GM12864 (cell line): ENCODE results near the gene FAM98C.

ENCODE experiments used
- DNase-seq: peaks from one replicate; pipeline ENCODE4 v3.0.0-alpha.2; 2011; ENCODE audit warnings: low read depth
- H3K4me3 ChIP-seq: 2 replicates; pipeline ENCODE4 v1.5.1; 2011; ENCODE audit warnings: mild to moderate bottlenecking, low read depth, low read length, control low read depth
- TF ChIP-seq, protein P1 (sequence below): IDR thresholded peaks from 2 replicates; pipeline ENCODE4 v1.5.1; 2011; ENCODE audit warnings: low read depth, mild to moderate bottlenecking, moderate library complexity, low read length, control low read depth, inconsistent platforms; ENCODE audit errors: missing control alignments

The FAM98C gene

DNA sequence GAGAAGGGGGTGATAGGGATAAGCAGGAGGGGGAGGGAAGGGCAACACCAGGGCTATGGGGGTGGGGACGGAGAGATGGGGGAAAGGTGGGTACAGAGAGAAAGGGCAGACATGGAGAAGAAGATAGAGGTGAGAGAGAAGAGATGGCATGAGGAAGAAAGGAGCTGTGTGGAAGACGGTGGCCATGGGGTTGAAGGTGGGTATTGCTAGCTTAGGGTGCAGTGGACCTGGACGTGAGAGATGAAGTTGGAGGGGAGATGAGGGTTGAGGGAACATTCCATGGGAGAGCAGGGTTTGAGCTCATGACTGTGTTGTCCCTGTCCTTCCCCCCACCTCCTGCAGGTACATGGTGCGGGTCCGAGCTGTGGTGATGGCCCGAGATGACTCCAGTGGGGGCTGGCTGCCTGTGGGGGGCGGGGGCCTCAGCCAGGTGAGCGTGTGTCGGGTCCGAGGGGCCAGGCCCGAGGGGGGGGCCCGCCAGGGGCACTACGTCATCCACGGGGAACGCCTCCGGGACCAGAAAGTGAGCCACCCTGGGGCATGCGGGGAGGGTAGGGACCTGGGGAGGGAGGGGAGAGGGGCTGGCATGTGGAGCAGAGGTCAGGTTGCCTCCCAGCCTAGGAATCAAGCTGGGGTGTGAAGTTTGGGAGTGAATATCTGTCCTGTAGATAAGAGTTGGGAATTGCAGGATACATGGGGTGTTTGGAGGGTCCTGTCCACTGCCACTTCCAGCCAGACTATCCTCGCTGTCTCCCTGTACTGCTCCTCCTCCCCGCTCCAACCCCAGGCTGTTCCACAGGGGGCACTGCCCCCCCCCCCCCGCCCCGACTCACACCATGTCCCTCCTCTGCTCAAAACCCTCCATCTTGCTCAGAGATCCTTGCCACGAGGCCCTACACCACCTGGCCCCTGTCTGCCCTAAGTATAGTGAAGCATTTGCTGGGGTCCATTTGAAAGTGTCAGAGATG, 12.7 kb upstream of the FAM98C start:
- DNase-seq = no peak
- TF ChIP-seq, protein P1, sequence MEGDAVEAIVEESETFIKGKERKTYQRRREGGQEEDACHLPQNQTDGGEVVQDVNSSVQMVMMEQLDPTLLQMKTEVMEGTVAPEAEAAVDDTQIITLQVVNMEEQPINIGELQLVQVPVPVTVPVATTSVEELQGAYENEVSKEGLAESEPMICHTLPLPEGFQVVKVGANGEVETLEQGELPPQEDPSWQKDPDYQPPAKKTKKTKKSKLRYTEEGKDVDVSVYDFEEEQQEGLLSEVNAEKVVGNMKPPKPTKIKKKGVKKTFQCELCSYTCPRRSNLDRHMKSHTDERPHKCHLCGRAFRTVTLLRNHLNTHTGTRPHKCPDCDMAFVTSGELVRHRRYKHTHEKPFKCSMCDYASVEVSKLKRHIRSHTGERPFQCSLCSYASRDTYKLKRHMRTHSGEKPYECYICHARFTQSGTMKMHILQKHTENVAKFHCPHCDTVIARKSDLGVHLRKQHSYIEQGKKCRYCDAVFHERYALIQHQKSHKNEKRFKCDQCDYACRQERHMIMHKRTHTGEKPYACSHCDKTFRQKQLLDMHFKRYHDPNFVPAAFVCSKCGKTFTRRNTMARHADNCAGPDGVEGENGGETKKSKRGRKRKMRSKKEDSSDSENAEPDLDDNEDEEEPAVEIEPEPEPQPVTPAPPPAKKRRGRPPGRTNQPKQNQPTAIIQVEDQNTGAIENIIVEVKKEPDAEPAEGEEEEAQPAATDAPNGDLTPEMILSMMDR = no peak
- no peak overlapping the region for H3K4me3 ChIP-seq

DNA sequence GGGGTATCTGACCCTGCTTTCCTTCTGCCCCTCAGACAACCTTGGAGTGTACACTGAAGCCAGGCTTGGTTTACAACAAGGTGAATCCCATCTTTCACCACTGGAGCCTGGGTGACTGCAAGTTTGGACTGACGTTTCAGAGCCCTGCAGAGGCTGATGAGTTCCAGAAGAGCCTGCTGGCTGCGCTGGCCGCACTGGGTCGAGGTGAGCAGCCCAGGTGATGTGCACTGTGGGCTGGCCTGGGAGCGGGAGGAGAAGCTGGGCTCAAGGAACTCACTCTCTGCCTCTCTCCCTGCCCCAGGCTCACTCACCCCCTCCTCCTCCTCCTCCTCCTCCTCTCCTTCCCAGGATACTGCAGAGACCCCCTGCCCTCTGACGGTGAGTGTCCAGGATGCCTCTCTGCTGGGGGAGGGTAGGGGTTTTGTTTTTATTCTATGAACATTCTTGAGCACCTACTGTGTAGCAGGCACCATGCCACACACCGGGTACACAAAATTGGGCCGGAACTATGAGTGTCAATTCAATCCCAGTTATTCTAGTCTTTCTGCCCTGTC, 10.9 kb upstream of the FAM98C start:
- no peak overlapping the region for H3K4me3 ChIP-seq
- no peak for DNase-seq
- TF ChIP-seq, protein P1 = no peak

DNA sequence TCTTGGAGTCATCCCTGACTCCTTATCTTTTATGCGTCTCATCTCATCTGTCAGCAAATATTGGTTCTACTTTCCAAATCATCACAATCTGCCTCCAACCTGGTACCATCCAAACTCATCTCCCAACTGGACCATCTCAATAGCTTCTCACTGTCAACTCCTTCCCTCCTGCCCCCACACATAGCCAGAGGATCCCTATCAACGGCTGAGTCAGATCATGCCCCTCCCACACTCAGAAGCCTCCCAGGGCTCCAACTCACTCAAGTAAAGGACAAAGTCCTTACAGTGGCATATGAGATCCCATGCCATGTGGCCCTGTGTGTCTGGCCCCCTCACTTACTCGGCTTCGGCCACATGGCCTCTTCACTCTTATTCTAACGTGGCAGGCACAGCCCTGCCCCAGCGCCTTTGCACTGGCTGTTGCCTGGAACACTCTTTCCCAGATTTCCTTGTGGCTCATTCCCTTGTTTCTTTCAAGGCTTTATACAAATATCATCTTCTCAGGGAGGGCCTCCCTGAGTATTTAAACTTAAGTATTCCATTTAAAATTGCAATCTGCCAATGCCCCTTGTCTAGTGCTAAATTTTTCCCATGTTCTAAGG, 10.1 kb upstream of the FAM98C start:
- no peak overlapping the region for H3K4me3 ChIP-seq
- DNase-seq = no peak
- TF ChIP-seq, protein P1 = no peak

DNA sequence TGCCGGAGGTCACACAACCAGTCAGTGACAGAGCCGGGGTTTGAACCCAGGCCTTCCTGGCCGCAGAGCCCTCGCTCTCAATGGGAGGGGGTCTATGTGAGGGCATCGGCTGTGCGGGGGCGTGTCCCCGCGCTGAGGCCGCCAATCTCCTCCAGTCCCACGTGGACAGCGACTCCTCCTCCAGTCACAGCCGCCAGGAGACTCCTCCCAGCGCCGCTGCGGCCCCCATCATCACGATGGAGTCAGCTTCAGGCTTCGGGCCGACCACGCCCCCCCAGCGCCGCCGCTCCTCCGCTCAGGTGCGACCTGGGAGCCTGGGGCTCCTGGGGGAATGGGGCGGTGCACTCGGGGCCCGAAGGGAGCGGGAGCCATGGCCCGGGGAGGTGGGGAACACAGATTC, 8.4 kb upstream of the FAM98C start:
- TF ChIP-seq, protein P1 = no peak
- DNase-seq = no peak
- no peak overlapping the region for H3K4me3 ChIP-seq

DNA sequence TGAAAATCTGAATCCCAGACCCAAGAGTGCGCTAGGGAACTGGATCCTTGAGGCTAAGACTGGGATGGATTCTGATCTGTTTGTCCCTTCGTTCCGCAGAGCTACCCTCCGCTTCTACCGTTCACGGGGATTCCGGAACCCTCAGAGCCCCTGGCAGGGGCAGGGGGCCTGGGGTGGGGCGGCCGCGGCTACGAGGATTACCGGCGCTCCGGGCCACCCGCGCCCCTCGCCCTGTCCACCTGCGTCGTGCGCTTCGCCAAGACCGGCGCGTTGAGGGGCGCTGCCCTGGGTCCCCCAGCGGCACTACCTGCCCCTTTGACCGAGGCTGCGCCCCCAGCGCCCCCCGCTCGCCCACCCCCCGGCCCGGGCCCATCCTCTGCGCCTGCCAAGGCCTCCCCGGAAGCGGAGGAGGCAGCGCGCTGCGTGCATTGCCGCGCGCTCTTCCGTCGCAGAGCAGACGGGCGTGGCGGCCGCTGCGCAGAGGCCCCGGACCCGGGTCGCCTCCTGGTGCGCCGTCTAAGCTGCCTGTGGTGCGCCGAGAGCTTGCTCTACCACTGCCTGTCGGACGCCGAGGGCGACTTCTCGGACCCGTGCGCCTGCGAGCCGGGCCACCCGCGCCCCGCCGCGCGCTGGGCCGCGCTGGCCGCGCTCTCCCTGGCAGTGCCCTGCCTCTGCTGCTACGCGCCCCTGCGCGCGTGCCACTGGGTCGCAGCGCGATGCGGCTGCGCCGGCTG, 7.3 kb upstream of the FAM98C start:
- DNase-seq = no peak
- no peak overlapping the region for H3K4me3 ChIP-seq
- TF ChIP-seq, protein P1 = no peak

DNA sequence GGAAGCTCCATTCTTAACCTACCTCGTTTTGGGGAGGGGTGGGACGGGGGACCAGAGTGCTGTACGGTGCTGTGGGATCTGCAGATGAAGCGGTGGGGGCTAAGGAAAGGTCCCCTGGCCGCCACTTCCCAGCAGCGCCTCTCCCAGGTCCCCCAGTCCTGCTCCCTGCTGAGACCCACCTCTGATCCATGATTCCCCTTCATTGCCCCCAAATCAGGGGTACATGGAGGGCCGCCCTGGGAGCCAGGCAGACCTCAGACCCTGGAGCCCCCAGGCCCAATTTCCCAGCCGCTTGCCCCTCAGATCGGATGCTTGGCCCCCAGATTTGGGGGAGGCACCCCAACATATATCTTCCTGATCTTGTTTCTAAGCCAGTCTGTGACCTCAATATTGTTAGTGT, 3.8 kb upstream of the FAM98C start:
- no peak overlapping the region for H3K4me3 ChIP-seq
- TF ChIP-seq, protein P1 = no peak
- no peak for DNase-seq
